Stimulated activated CD8-positive, alpha-beta memory T cell treated with anti-CD3 and anti-CD28 coated beads, Interleukin-7, amount 100 ng/mL, for 24 hours (primary cell): Measurements from ENCODE around the gene ADGRL2.

Source experiments
- DNase-seq: peaks from one replicate; pipeline ENCODE4 v3.0.0-alpha.2; 2020; ENCODE audit warnings: low read depth

Gene ADGRL2

GRCh38 chr1:81806432-81806770 lies 5.7 kb downstream of the ADGRL2 start:
- DNase-seq = no peak

- DNase-seq = no peak
These were observed 8.0 kb downstream of the ADGRL2 start for GRCh38 chr1:81808760-81809159.

- DNase-seq = no peak
These were observed 9.1 kb downstream of the ADGRL2 start for GRCh38 chr1:81809808-81810207.

- DNase-seq = no peak
These were observed 11.1 kb downstream of the ADGRL2 start for GRCh38 chr1:81811757-81812371.

GRCh38 chr1:81812712-81813111 lies 12.0 kb downstream of the ADGRL2 start:
- DNase-seq = no peak

- DNase-seq = no peak
These were observed 13.0 kb downstream of the ADGRL2 start for GRCh38 chr1:81813691-81814090.

GRCh38 chr1:81819613-81820012 lies 18.9 kb downstream of the ADGRL2 start:
- no peak for DNase-seq

- no peak for DNase-seq
These were observed 20.0 kb downstream of the ADGRL2 start for GRCh38 chr1:81820765-81821164.

GRCh38 chr1:81823082-81823481 lies 22.3 kb downstream of the ADGRL2 start:
- DNase-seq = no peak

GRCh38 chr1:81824759-81825158 lies 24.0 kb downstream of the ADGRL2 start:
- DNase-seq = no peak

GRCh38 chr1:81827942-81828341 lies 27.2 kb downstream of the ADGRL2 start:
- no peak for DNase-seq

- DNase-seq = no peak
These were observed 31.8 kb downstream of the ADGRL2 start for GRCh38 chr1:81832573-81832972.

- DNase-seq = no peak
These were observed 33.0 kb downstream of the ADGRL2 start for GRCh38 chr1:81833722-81834121.

- no peak for DNase-seq
These were observed 33.5 kb downstream of the ADGRL2 start for GRCh38 chr1:81834268-81834667.

GRCh38 chr1:81834921-81835698 lies 34.4 kb downstream of the ADGRL2 start:
- no peak for DNase-seq

- DNase-seq = no peak
These were observed 35.4 kb downstream of the ADGRL2 start for GRCh38 chr1:81836007-81836626.

- DNase-seq = no peak
These were observed 38.0 kb downstream of the ADGRL2 start for GRCh38 chr1:81838600-81839218.

- no peak for DNase-seq
These were observed 40.1 kb downstream of the ADGRL2 start for GRCh38 chr1:81840805-81841204.

GRCh38 chr1:81841795-81842194 lies 41.1 kb downstream of the ADGRL2 start:
- DNase-seq = no peak

GRCh38 chr1:81844477-81844876 lies 43.7 kb downstream of the ADGRL2 start:
- DNase-seq = no peak

- no peak for DNase-seq
These were observed 45.9 kb downstream of the ADGRL2 start for GRCh38 chr1:81846630-81847029.

- no peak for DNase-seq
These were observed 46.3 kb downstream of the ADGRL2 start for GRCh38 chr1:81847063-81847462.
